ENCODE data around the gene CHST14.

DNA sequence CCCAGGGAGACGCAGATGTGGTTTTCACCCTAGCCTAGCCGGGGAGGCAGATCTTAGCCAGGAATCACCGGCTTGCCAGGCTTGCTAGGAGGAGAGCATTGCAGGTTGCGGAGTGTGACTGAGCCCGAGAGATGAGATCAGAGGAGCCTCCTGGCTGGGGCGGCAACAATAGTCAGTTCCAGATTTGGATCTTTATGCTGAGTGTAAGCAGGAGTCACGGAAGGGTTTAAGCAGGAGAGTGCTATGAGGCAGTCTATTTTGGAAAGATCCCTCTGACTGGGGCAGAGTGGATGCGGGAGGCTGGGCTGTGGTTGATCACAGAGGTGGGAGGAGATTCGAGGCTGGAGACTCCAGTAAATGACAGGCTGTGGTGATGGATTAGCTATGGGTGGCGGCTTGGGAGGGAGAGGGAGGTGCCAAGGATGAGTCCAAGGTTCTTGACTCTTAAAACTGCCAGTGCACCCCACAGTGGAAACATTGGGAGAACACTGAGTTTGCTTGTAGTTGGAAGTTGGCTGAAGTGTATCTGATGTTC lies 40.4 kb upstream of the CHST14 start:
- TF ChIP-seq, protein P1, sequence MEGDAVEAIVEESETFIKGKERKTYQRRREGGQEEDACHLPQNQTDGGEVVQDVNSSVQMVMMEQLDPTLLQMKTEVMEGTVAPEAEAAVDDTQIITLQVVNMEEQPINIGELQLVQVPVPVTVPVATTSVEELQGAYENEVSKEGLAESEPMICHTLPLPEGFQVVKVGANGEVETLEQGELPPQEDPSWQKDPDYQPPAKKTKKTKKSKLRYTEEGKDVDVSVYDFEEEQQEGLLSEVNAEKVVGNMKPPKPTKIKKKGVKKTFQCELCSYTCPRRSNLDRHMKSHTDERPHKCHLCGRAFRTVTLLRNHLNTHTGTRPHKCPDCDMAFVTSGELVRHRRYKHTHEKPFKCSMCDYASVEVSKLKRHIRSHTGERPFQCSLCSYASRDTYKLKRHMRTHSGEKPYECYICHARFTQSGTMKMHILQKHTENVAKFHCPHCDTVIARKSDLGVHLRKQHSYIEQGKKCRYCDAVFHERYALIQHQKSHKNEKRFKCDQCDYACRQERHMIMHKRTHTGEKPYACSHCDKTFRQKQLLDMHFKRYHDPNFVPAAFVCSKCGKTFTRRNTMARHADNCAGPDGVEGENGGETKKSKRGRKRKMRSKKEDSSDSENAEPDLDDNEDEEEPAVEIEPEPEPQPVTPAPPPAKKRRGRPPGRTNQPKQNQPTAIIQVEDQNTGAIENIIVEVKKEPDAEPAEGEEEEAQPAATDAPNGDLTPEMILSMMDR (IDR thresholded peaks at IDR 0.05): no peak
- TF ChIP-seq POLR2A (IDR thresholded peaks at IDR 0.05): no peak
